HEK293 (cell line): Measurements from ENCODE around the gene CACNA2D1.

Experiments
- CTCF ChIA-PET: fragments of 350-600 bp; formaldehyde crosslinking; extraction: SDS; loops from one replicate; lab custom pipeline; 2021; ENCODE audit warnings: antibody characterized with exemption; lab: Yijun Ruan, JAX
- POLR2A ChIA-PET: fragments of 300-600 bp; formaldehyde crosslinking; extraction: SDS; loops from one replicate; lab custom pipeline; 2020; ENCODE audit warnings: antibody characterized with exemption, inconsistent platforms; lab: Yijun Ruan, JAX
- H3K27ac ChIP-seq: fragments of 200-500 bp; sonication (Bioruptor generic); 2 replicates; pipeline ENCODE4 v1.5.1; 2014; ENCODE audit warnings: low read depth, low read length, control low read depth, inconsistent platforms; ENCODE audit errors: extremely low read depth
- H3K36me3 ChIP-seq, 2 experiments: fragments of 200-500 bp in 1 of 2; sonication (Bioruptor generic) in 1 of 2; 1 replicate in 1 of 2; 2 replicates in 1 of 2; pipeline ENCODE4 v1.5.1; 2014 to 2017; ENCODE audit warnings: inconsistent platforms in 2 of 2, low read length in 2 of 2; ENCODE audit not compliant: control insufficient read depth in 2 of 2, insufficient read depth in 1 of 2
- H3K4me1 ChIP-seq: fragments of 200-500 bp; sonication (Bioruptor generic); 2 replicates; pipeline ENCODE4 v1.5.1; 2014; ENCODE audit warnings: mild to moderate bottlenecking, low read length, inconsistent platforms; ENCODE audit not compliant: control insufficient read depth, insufficient read depth
- H3K4me3 ChIP-seq: 2 replicates; pipeline ENCODE4 v1.5.1; 2011; ENCODE audit warnings: low read depth, mild to moderate bottlenecking, control low read depth, low read length, moderate library complexity
- H3K9me3 ChIP-seq: fragments of 200-500 bp; sonication (Bioruptor generic); 2 replicates; pipeline ENCODE4 v1.5.1; 2014; ENCODE audit warnings: low read depth, low read length, inconsistent platforms; ENCODE audit not compliant: control insufficient read depth, insufficient read depth
- BCL11B ChIP-seq: fragments of 450-650 bp; formaldehyde crosslinking; IDR thresholded peaks from 2 replicates; pipeline ENCODE4 v1.5.1; 2016; ENCODE audit warnings: low read depth, missing biosample characterization, missing genetic modification characterization
- EGR2 ChIP-seq: fragments of 450-650 bp; formaldehyde crosslinking; IDR thresholded peaks from 2 replicates; pipeline ENCODE4 v1.5.1; 2016; ENCODE audit warnings: low read depth, missing biosample characterization, missing genetic modification characterization
- FEZF1 ChIP-seq: fragments of 450-650 bp; formaldehyde crosslinking; IDR thresholded peaks from 2 replicates; pipeline ENCODE4 v1.5.1; 2016; ENCODE audit warnings: missing biosample characterization, missing genetic modification characterization
- GLI4 ChIP-seq: fragments of 450-650 bp; formaldehyde crosslinking; IDR thresholded peaks from 2 replicates; pipeline ENCODE4 v1.5.1; 2016; ENCODE audit warnings: missing biosample characterization, missing genetic modification characterization
- KLF16 ChIP-seq: fragments of 450-650 bp; formaldehyde crosslinking; IDR thresholded peaks from 2 replicates; pipeline ENCODE4 v1.5.1; 2017; ENCODE audit warnings: missing biosample characterization, missing genetic modification characterization
- KLF9 ChIP-seq: fragments of 450-650 bp; formaldehyde crosslinking; IDR thresholded peaks from 2 replicates; pipeline ENCODE4 v1.5.1; 2016; ENCODE audit warnings: missing biosample characterization, missing genetic modification characterization, low read depth
- SCRT1 ChIP-seq: fragments of 450-650 bp; formaldehyde crosslinking; IDR thresholded peaks from 2 replicates; pipeline ENCODE4 v1.5.1; 2016; ENCODE audit warnings: missing biosample characterization, missing genetic modification characterization, borderline replicate concordance
- SP3 ChIP-seq: fragments of 450-650 bp; formaldehyde crosslinking; IDR thresholded peaks from 2 replicates; pipeline ENCODE4 v1.5.1; 2016; ENCODE audit warnings: missing biosample characterization, missing genetic modification characterization
- ZBTB1 ChIP-seq: fragments of 450-650 bp; formaldehyde crosslinking; IDR thresholded peaks from 2 replicates; pipeline ENCODE4 v1.5.1; 2016; ENCODE audit warnings: missing biosample characterization, missing genetic modification characterization
- ZBTB48 ChIP-seq: fragments of 450-650 bp; formaldehyde crosslinking; IDR thresholded peaks from 2 replicates; pipeline ENCODE4 v1.5.1; 2016; ENCODE audit warnings: missing biosample characterization, missing genetic modification characterization
- ZNF132 ChIP-seq: fragments of 450-650 bp; formaldehyde crosslinking; IDR thresholded peaks from 2 replicates; pipeline ENCODE4 v1.5.1; 2017; ENCODE audit warnings: missing biosample characterization, missing genetic modification characterization, borderline replicate concordance
- ZNF169 ChIP-seq: fragments of 450-650 bp; formaldehyde crosslinking; IDR thresholded peaks from 2 replicates; pipeline ENCODE4 v1.5.1; 2016; ENCODE audit warnings: missing biosample characterization, missing genetic modification characterization
- ZNF19 ChIP-seq: fragments of 450-650 bp; formaldehyde crosslinking; IDR thresholded peaks from 2 replicates; pipeline ENCODE4; 2016; ENCODE audit warnings: missing biosample characterization, missing genetic modification characterization, low read depth
- ZNF23 ChIP-seq: fragments of 450-650 bp; formaldehyde crosslinking; IDR thresholded peaks from 2 replicates; pipeline ENCODE4 v1.5.1; 2016; ENCODE audit warnings: missing biosample characterization, missing genetic modification characterization, borderline replicate concordance
- ZNF274 ChIP-seq, 2 experiments: fragments of 200-500 bp in 1 of 2; fragments of 450-650 bp in 1 of 2; sonication (Bioruptor generic) in 1 of 2; formaldehyde crosslinking in 1 of 2; IDR thresholded peaks; 2 replicates each; pipeline versions ENCODE4 v1.5.1 to v1.6.1; 2014 to 2016; ENCODE audit warnings: borderline replicate concordance in 1 of 2, inconsistent platforms in 1 of 2, low read length in 1 of 2, missing biosample characterization in 1 of 2, missing genetic modification characterization in 1 of 2
- ZNF433 ChIP-seq: fragments of 450-650 bp; formaldehyde crosslinking; IDR thresholded peaks from 2 replicates; pipeline ENCODE4 v1.5.1; 2016; ENCODE audit warnings: missing biosample characterization, missing genetic modification characterization, low read depth
- ZNF501 ChIP-seq: fragments of 450-650 bp; formaldehyde crosslinking; IDR thresholded peaks from 2 replicates; pipeline ENCODE4 v1.5.1; 2016; ENCODE audit warnings: missing biosample characterization, missing genetic modification characterization
- ZNF530 ChIP-seq: fragments of 450-650 bp; formaldehyde crosslinking; IDR thresholded peaks from 2 replicates; pipeline ENCODE4 v1.5.1; 2016; ENCODE audit warnings: low read depth, missing biosample characterization, missing genetic modification characterization
- ZNF610 ChIP-seq: fragments of 450-650 bp; formaldehyde crosslinking; IDR thresholded peaks from 2 replicates; pipeline ENCODE4 v1.5.1; 2016; ENCODE audit warnings: missing biosample characterization, missing genetic modification characterization, borderline replicate concordance
- ZNF621 ChIP-seq: fragments of 450-650 bp; formaldehyde crosslinking; IDR thresholded peaks from 2 replicates; pipeline ENCODE4 v1.5.1; 2017; ENCODE audit warnings: missing biosample characterization, missing genetic modification characterization
- ZNF701 ChIP-seq: fragments of 450-650 bp; formaldehyde crosslinking; IDR thresholded peaks from 2 replicates; pipeline ENCODE4 v1.5.1; 2016; ENCODE audit warnings: missing biosample characterization, missing genetic modification characterization
- ZNF76 ChIP-seq: fragments of 450-650 bp; formaldehyde crosslinking; IDR thresholded peaks from 2 replicates; pipeline ENCODE4; 2016; ENCODE audit warnings: low read depth, missing biosample characterization, missing genetic modification characterization, borderline replicate concordance
- ZNF843 ChIP-seq: fragments of 450-650 bp; formaldehyde crosslinking; IDR thresholded peaks from 2 replicates; pipeline ENCODE4 v1.5.1; 2016; ENCODE audit warnings: missing biosample characterization, missing genetic modification characterization
- ZSCAN23 ChIP-seq: fragments of 450-650 bp; formaldehyde crosslinking; IDR thresholded peaks from 2 replicates; pipeline ENCODE4 v1.5.1; 2016; ENCODE audit warnings: missing biosample characterization, missing genetic modification characterization
- TF ChIP-seq, protein P1 (sequence below): fragments of 450-650 bp; IDR thresholded peaks from 2 replicates; pipeline ENCODE4 v1.5.1; 2018; ENCODE audit warnings: missing biosample characterization, mild to moderate bottlenecking, missing genetic modification characterization
- TF ChIP-seq, protein P2 (sequence below): fragments of 450-650 bp; IDR thresholded peaks from 2 replicates; pipeline ENCODE4 v1.5.1; 2018; ENCODE audit warnings: missing biosample characterization, missing genetic modification characterization
- TF ChIP-seq, protein P3 (sequence below): fragments of 450-650 bp; formaldehyde crosslinking; IDR thresholded peaks from 2 replicates; pipeline ENCODE4 v1.5.1; 2016; ENCODE audit warnings: missing biosample characterization, missing genetic modification characterization

The CACNA2D1 gene

DNA sequence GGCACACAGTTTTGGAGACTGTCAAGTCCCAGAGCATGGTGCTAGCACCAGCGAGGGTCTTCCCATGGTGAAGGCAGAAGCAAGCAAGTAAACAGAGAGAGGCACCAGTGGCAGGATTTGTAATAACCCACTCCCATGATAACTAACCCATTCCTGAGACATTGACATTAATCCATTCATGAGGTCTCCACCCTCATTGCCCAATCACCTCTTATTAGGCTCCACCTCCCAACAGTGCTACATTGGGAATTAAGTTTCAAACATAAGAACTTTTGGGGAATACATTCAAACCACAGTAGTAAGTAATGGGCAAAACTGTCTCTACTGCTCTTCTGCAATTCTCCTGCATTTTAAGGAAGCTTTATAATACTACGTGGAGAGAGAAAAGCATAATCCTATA, 193.6 kb downstream of the CACNA2D1 start:
- no peak for TF ChIP-seq ZNF843 (tag by site-specific recombination)
- no peak for TF ChIP-seq FEZF1 (tag by site-specific recombination)
- TF ChIP-seq BCL11B (tag by site-specific recombination) = no peak
- TF ChIP-seq EGR2 (tag by site-specific recombination) = no peak
- no peak for TF ChIP-seq ZNF274 (IDR thresholded peaks at IDR 0.05; ENCODE audit: low read length)
- TF ChIP-seq ZNF274 (tag by site-specific recombination; IDR thresholded peaks at IDR 0.05; ENCODE audit: borderline replicate concordance) = no peak
- no peak for TF ChIP-seq ZNF76 (tag by site-specific recombination)
- no peak for TF ChIP-seq KLF16
- no peak for TF ChIP-seq ZNF433 (tag by site-specific recombination)
- no peak for TF ChIP-seq ZNF530 (tag by site-specific recombination)
- Histone ChIP-seq H3K36me3 (no peaks in the 10 kb centered on the region), H3K27ac (no peak overlapping the region), H3K9me3 (no peaks in the 10 kb centered on the region), H3K4me3 (no peak overlapping the region), H3K4me1 (no peaks in the 10 kb centered on the region)
- ChIA-PET POLR2A (no interaction called here), CTCF (interaction anchor here (0.9 kb wide), 1 partner anchor 19 kb away, joined by 3 read pairs; no protein-coding TSS in a partner anchor)

DNA sequence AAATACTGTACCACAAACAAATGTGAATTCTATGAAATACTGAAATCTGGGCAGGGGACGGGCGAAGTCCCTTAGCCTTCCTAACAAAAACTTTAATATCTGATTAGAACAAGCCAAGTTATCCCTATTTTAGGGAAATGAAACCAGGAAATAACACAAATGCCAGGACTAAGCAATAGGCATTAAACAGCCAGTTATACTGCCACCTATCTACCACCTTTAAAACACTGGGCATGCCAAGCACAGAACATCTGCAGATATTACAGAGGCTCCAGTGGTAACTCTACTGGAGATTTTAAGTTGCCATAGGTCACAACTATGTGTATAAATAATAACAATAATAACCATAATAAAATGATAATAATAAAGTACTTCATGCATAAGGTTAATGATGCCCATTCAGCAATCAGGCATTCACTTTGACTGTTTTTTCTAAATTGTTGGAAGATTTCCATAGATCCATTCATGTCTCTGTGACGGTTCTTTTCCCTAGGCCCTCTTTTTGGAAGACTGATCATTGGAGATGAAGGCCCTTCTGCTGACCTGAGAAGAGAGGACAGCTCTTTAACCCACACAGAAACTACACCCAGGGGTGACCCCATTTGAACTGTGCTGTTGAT, 195.7 kb downstream of the CACNA2D1 start:
- Histone ChIP-seq H3K9me3 (no peaks in the 10 kb centered on the region), H3K36me3 (no peaks in the 10 kb centered on the region), H3K4me3 (no peak overlapping the region), H3K4me1 (no peaks in the 10 kb centered on the region), H3K27ac (no peak overlapping the region)
- POLR2A ChIA-PET = interaction anchor here (1.0 kb wide), 1 partner anchor 295 kb away, joined by 4 read pairs; no protein-coding TSS in a partner anchor
- CTCF ChIA-PET = interaction anchor here (0.7 to 1.3 kb wide), 4 partner anchors 11 to 1925 kb away, joined by 3 to 8 read pairs (median 4); no protein-coding TSS in a partner anchor
- no peak for TF ChIP-seq SCRT1 (tag by site-specific recombination)
- TF ChIP-seq, protein P1, sequence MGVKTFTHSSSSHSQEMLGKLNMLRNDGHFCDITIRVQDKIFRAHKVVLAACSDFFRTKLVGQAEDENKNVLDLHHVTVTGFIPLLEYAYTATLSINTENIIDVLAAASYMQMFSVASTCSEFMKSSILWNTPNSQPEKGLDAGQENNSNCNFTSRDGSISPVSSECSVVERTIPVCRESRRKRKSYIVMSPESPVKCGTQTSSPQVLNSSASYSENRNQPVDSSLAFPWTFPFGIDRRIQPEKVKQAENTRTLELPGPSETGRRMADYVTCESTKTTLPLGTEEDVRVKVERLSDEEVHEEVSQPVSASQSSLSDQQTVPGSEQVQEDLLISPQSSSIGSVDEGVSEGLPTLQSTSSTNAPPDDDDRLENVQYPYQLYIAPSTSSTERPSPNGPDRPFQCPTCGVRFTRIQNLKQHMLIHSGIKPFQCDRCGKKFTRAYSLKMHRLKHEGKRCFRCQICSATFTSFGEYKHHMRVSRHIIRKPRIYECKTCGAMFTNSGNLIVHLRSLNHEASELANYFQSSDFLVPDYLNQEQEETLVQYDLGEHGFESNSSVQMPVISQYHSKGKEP = no peak
- no peak for TF ChIP-seq ZNF132 (tag by site-specific recombination)
- no peak for TF ChIP-seq SP3 (tag by site-specific recombination)
- TF ChIP-seq ZSCAN23 (tag by site-specific recombination) = no peak
- TF ChIP-seq, protein P2, sequence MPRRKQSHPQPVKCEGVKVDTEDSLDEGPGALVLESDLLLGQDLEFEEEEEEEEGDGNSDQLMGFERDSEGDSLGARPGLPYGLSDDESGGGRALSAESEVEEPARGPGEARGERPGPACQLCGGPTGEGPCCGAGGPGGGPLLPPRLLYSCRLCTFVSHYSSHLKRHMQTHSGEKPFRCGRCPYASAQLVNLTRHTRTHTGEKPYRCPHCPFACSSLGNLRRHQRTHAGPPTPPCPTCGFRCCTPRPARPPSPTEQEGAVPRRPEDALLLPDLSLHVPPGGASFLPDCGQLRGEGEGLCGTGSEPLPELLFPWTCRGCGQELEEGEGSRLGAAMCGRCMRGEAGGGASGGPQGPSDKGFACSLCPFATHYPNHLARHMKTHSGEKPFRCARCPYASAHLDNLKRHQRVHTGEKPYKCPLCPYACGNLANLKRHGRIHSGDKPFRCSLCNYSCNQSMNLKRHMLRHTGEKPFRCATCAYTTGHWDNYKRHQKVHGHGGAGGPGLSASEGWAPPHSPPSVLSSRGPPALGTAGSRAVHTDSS (tag by site-specific recombination) = no peak
- no peak for TF ChIP-seq KLF9 (tag by site-specific recombination)

DNA sequence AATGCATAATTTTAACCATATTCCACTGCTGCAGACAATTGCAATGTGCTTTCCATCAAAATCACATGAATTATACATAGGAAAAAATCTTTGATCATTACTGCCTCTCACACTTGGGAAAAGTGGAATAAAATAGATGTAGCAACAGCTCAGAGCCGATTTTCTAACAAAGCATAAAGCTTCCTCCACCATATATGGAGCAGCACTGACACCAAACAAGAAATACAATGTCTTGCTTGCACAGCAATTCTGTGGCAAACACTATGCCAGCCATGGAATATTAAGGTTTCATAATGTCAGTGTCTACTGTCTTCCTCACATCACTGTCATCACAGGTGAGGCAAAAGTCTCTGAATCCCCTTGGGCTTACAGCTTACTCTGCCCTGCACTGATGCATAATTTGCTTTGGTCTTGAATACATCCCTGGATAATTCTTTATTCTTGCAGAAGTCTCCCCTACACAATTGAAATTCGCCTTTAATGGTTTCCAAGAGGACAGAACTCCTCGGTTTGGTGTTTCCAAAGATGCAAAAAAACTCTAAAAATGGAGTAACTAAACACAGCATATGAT, 198.5 kb downstream of the CACNA2D1 start:
- ChIA-PET CTCF (interaction anchor here (0.6 kb wide), 1 partner anchor 22 kb away, joined by 3 read pairs; no protein-coding TSS in a partner anchor), POLR2A (no interaction called here)

More for the DNA sequence above, 198.5 kb downstream of the CACNA2D1 start:
- Histone ChIP-seq H3K9me3 (no peaks in the 10 kb centered on the region), H3K27ac (no peak overlapping the region), H3K4me3 (no peak overlapping the region), H3K4me1 (0 out of 2 replicates have a peak, but pooled peaks cover 3% of the 10 kb centered on the region), H3K36me3 (no peaks in the 10 kb centered on the region)
- TF ChIP-seq ZBTB48 (tag by site-specific recombination) (no peak), ZBTB1 (tag by site-specific recombination) (no peak), GLI4 (tag by site-specific recombination) (no peak), ZNF169 (tag by site-specific recombination) (no peak), ZNF501 (no peak), ZNF701 (no peak), ZNF621 (no peak), ZNF19 (tag by site-specific recombination) (no peak), ZNF23 (no peak), ZNF610 (tag by site-specific recombination) (no peak)
- TF ChIP-seq, protein P3, sequence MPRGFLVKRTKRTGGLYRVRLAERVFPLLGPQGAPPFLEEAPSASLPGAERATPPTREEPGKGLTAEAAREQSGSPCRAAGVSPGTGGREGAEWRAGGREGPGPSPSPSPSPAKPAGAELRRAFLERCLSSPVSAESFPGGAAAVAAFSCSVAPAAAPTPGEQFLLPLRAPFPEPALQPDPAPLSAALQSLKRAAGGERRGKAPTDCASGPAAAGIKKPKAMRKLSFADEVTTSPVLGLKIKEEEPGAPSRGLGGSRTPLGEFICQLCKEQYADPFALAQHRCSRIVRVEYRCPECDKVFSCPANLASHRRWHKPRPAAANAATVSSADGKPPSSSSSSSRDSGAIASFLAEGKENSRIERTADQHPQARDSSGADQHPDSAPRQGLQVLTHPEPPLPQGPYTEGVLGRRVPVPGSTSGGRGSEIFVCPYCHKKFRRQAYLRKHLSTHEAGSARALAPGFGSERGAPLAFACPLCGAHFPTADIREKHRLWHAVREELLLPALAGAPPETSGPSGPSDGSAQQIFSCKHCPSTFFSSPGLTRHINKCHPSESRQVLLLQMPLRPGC (tag by site-specific recombination) = no peak
